KMS-11 (cell line): ENCODE results near the gene TENM3.

ENCODE experiments used
- H2AFZ ChIP-seq: fragments of 200-600 bp; sonication (generic); 2 replicates; pipeline ENCODE4 v1.6.1; 2016; ENCODE audit warnings: antibody characterized with exemption, mixed run types, low read depth
- H3K27ac ChIP-seq: fragments of 200-600 bp; sonication (generic); 2 replicates; pipeline ENCODE4 v1.6.1; 2016; ENCODE audit warnings: mild to moderate bottlenecking, mixed run types
- H3K27me3 ChIP-seq: fragments of 200-600 bp; sonication (generic); 2 replicates; pipeline ENCODE4 v1.6.1; 2017; ENCODE audit warnings: mild to moderate bottlenecking, low read depth, mixed run types, moderate library complexity; ENCODE audit not compliant: insufficient read depth
- H3K36me3 ChIP-seq: fragments of 200-600 bp; sonication (generic); 2 replicates; pipeline ENCODE4 v1.6.1; 2017; ENCODE audit warnings: mild to moderate bottlenecking, mixed run types; ENCODE audit not compliant: insufficient read depth
- H3K4me1 ChIP-seq: fragments of 200-600 bp; sonication (generic); 2 replicates; pipeline ENCODE4 v1.6.1; 2016; ENCODE audit warnings: mild to moderate bottlenecking, low read depth, mixed run types; ENCODE audit not compliant: poor library complexity, severe bottlenecking
- H3K4me2 ChIP-seq: fragments of 200-600 bp; sonication (generic); 2 replicates; pipeline ENCODE4 v1.7.0; 2016; ENCODE audit warnings: mild to moderate bottlenecking, mixed run types
- H3K4me3 ChIP-seq: fragments of 200-600 bp; sonication (generic); IDR thresholded peaks from 2 replicates; pipeline ENCODE4 v1.6.1; 2017; ENCODE audit warnings: low read depth, low read length, mixed read lengths; ENCODE audit not compliant: insufficient read depth
- H3K79me2 ChIP-seq: fragments of 200-600 bp; sonication (generic); 2 replicates; pipeline ENCODE4 v1.6.1; 2016; ENCODE audit warnings: low read depth, mixed run types; ENCODE audit not compliant: insufficient read depth
- H3K9ac ChIP-seq: fragments of 200-600 bp; sonication (generic); 2 replicates; pipeline ENCODE4 v1.6.1; 2016; ENCODE audit warnings: mild to moderate bottlenecking, mixed run types
- H4K20me1 ChIP-seq: fragments of 200-600 bp; sonication (generic); 2 replicates; pipeline ENCODE4 v1.6.1; 2016; ENCODE audit warnings: mild to moderate bottlenecking, mixed run types; ENCODE audit not compliant: insufficient read depth
- TF ChIP-seq, protein P1 (sequence below): fragments of 200-600 bp; sonication (generic); conservative IDR thresholded peaks from 2 replicates; pipeline ENCODE4 v1.6.1; 2017; ENCODE audit warnings: low read depth, mild to moderate bottlenecking, antibody characterized with exemption, low read length, moderate library complexity, mixed read lengths

TENM3 gene

GRCh38 chr4:182202650-182203049 is 40.6 kb upstream of the TENM3 start:
- Histone ChIP-seq H3K27me3 (no peaks in the 10 kb centered on the region), H3K27ac (no peak overlapping the region), H2AFZ (no peak overlapping the region), H3K4me1 (peaks cover 5% of the 10 kb centered on the region), H3K4me3 (no peak overlapping the region), H4K20me1 (no peaks in the 10 kb centered on the region), H3K36me3 (no peaks in the 10 kb centered on the region), H3K79me2 (no peaks in the 10 kb centered on the region), H3K9ac (no peak overlapping the region), H3K4me2 (no peak overlapping the region)
- TF ChIP-seq, protein P1, sequence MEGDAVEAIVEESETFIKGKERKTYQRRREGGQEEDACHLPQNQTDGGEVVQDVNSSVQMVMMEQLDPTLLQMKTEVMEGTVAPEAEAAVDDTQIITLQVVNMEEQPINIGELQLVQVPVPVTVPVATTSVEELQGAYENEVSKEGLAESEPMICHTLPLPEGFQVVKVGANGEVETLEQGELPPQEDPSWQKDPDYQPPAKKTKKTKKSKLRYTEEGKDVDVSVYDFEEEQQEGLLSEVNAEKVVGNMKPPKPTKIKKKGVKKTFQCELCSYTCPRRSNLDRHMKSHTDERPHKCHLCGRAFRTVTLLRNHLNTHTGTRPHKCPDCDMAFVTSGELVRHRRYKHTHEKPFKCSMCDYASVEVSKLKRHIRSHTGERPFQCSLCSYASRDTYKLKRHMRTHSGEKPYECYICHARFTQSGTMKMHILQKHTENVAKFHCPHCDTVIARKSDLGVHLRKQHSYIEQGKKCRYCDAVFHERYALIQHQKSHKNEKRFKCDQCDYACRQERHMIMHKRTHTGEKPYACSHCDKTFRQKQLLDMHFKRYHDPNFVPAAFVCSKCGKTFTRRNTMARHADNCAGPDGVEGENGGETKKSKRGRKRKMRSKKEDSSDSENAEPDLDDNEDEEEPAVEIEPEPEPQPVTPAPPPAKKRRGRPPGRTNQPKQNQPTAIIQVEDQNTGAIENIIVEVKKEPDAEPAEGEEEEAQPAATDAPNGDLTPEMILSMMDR, result no peak

- H3K36me3 ChIP-seq, result no peaks in the 10 kb centered on the region
- no peaks in the 10 kb centered on the region for H3K79me2 ChIP-seq
- H3K27ac ChIP-seq, result no peak overlapping the region
- H3K4me2 ChIP-seq, result no peak overlapping the region
- no peak overlapping the region for H3K9ac ChIP-seq
- TF ChIP-seq, protein P1, result no peak
- no peak overlapping the region for H2AFZ ChIP-seq
- no peak overlapping the region for H3K4me3 ChIP-seq
- no peaks in the 10 kb centered on the region for H4K20me1 ChIP-seq
- H3K4me1 ChIP-seq, result peaks cover 7% of the 10 kb centered on the region
- no peaks in the 10 kb centered on the region for H3K27me3 ChIP-seq
Measured at GRCh38 chr4:182203872-182204411, 39.3 kb upstream of the TENM3 start.

- H3K79me2 ChIP-seq, result no peaks in the 10 kb centered on the region
- no peak overlapping the region for H3K4me3 ChIP-seq
- no peak overlapping the region for H3K4me2 ChIP-seq
- H3K27me3 ChIP-seq, result no peaks in the 10 kb centered on the region
- no peak overlapping the region for H3K9ac ChIP-seq
- no peaks in the 10 kb centered on the region for H4K20me1 ChIP-seq
- no peaks in the 10 kb centered on the region for H3K36me3 ChIP-seq
- H3K27ac ChIP-seq, result no peak overlapping the region
- H2AFZ ChIP-seq, result no peak overlapping the region
- TF ChIP-seq, protein P1, result no peak
- H3K4me1 ChIP-seq, result peaks cover 7% of the 10 kb centered on the region
Measured at GRCh38 chr4:182205306-182205705, 37.9 kb upstream of the TENM3 start.

- Histone ChIP-seq H3K4me1 (peaks cover 7% of the 10 kb centered on the region), H3K27ac (no peak overlapping the region), H2AFZ (no peak overlapping the region), H3K9ac (no peak overlapping the region), H3K36me3 (no peaks in the 10 kb centered on the region), H3K4me2 (no peak overlapping the region), H3K79me2 (no peaks in the 10 kb centered on the region), H4K20me1 (no peaks in the 10 kb centered on the region), H3K4me3 (no peak overlapping the region), H3K27me3 (no peaks in the 10 kb centered on the region)
- TF ChIP-seq, protein P1, result no peak
Measured at GRCh38 chr4:182206266-182206665, 36.9 kb upstream of the TENM3 start.
